Glomerular endothelial cell (primary cell): ENCODE results near the gene PLXDC1. TPM values are rescaled to one million over a fixed set of nuclear protein-coding genes. Genes with fewer than 3 reads are reported as not detected.
"Not testable (repeated sequence)": the region's sequence is repeated elsewhere in the genome, so short reads cannot be mapped to it uniquely, and the experiment has no call there.

Source experiments
- DNase-seq: peaks from one replicate; pipeline ENCODE4 v3.0.0-alpha.2; 2011; ENCODE audit warnings: low read depth, low spot score; ENCODE audit errors: extremely low read depth
- total RNA-seq: library from RNA; depleted of rRNA; stranded (reverse); fragments of >200 nt; gene quantifications from 2 replicates; pipeline ENCODE4 v1.2.3, GENCODE V29; 2015

Gene PLXDC1
- total RNA-seq, 1 donor from 2014 or later: 0.06 TPM

DNA sequence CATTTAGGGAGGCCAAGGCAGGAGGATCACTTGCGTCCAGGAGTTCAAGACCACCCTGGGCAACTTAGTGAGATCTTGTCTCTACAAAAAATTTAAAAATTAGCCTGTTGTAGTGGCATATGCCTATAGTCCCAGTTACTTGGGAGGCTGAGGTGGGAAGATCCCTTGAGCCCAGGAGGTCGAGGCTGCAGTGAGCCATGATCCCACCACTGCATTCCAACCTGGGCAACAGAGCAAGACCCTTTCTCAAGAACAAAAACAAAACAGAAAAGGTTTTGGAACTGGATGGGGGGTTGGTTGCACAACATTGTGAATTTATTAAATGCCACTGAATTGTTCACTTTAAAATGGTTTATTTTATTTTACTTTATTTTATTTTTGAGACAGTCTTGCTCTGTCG, 21.2 kb downstream of the PLXDC1 start:
- no peak for DNase-seq

DNA sequence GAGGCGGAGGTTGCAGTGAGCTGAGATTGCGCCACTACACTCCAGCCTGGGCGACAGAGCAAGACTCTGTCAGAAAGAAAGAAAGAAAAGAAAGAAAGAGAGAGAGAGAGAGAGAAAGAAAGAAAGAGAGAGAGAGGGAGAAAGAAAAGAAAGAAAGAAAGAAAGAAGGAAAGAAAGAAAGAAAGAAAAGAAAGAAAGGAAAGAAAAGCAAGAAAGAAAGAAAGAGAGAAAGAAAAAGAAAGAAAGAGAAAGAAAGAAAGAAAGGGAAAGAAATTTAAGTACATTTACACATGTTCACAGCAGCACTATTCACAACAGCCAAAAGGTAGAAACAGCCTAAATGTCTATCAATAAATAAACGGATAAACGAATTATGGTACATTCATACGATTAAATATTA, 21.9 kb downstream of the PLXDC1 start:
- not testable (repeated sequence) for DNase-seq

DNA sequence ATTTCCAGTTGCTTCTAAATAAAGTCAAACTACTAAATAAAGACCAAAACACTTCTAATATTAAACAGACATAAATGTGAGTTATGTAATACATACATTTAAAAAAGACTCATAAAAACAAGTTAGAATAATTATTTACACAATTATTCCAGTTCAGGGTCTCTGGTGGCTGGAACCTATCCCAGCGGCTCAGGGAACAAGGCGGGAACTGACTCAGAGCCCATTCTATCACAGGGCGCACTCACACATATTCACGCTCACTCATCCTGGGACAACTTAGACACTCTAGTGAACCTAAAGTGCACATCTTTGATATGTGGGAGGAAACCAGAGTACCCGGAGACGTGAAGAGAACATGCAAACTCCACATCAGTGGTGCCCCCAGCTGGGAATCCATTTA, 25.0 kb downstream of the PLXDC1 start:
- DNase-seq: no peak

GRCh38 chr17:39125143-39125875, 26.1 kb downstream of the PLXDC1 start:
- DNase-seq: no peak

DNA sequence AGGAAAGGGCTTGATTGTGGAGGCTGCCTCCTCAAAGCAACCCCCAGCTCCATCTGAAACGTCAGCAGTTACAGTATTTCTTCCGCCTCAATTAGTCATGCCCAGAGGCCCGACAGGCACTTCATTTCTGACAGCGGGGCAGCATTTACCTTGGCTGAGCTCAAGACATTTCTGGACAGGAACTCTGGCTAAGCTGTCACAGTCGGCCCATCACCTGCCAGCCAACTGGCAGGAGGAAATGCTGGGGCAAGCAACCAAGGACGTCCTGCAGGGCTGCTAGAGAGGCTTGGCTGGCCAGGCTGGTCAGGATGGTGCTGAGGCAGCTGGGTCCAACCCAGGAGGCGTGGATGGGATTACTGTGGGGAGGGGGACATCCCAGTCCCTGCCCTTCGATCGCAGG, 27.8 kb downstream of the PLXDC1 start:
- DNase-seq: no peak

DNA sequence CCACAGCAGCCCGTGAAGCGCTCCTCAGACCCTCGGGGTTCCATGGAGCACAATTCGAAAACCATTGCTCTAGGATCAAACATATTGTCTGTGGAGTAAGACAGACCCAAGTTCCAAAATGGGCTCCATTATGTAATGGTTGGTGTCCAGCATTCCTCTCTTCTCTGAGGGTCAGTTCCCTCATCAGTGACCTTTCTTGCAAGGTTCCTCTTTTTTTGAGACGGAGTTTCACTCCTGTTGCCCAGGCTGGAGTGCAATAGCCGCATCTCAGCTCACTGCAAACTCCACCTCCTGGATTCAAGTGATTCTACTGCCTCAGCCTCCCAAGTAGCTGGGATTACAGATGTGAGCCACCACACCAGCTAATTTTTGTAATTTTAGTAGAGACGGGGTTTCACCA, 28.4 kb downstream of the PLXDC1 start:
- DNase-seq: no peak

- not testable (repeated sequence) for DNase-seq
Observed at GRCh38 chr17:39121919-39122318, 29.5 kb downstream of the PLXDC1 start.

- DNase-seq: no peak
Observed at GRCh38 chr17:39118674-39119419, 32.6 kb downstream of the PLXDC1 start.

DNA sequence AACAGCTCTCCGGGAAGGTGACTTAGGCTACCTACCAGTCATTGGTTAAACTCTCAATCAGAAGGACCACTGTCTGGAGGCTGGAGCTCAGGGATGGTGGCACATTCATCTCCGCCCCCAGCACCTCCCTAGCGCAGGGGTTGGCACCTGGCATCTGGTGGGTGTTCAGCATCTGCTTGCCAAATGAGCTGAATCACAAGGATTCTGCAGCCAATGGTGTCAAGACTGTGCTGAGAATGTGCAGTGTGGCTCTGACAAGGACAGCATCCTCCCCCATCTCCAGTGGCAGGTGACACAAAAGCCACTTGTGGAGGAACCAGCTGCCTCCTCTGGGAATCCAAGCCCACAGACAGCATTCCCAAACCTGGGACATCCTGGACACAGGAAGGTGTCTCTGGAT, 35.2 kb downstream of the PLXDC1 start:
- DNase-seq: no peak

- no peak for DNase-seq
Observed at GRCh38 chr17:39115135-39115534, 36.3 kb downstream of the PLXDC1 start.

DNA sequence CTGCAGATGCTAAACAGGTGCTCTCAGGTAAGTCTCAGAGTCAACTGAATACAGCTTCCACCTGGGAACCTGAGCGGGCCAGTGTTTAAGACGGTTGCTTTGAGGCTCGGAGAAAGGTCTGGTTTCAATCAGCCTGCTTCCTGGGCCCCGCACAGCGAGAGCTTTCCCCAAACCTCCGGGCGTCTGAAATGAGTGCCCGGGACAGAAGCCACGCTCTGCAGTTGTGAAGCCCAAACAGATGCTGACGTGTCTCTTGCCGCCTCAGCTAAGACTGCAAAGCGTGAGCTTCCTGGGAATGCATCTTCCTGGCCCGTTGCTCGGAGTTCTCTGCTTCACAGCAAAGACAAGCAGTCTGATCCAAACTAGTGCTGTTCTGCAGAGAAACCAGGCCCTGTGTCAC, 36.7 kb downstream of the PLXDC1 start:
- no peak for DNase-seq

DNA sequence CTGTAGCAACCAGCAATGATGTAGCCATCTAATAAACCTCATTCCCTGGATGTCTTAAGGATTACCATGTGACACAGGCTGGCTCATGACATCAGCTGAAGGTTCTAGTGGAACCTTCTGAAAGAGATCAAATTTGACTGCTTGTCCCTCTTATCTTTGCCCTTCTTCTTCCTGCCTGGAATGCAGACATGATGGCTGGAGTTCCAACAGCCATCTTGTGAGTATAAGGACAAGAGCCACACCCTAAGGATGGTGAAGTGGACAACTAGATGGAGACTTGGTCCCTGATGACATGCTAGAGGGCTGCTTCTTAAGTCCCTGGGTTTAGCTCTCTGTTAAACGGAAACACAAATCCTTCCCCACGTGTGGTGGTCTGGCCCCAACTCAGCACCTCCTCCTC, 37.6 kb downstream of the PLXDC1 start:
- no peak for DNase-seq

- no peak for DNase-seq
Observed at GRCh38 chr17:39110435-39111136, 40.9 kb downstream of the PLXDC1 start.

- no peak for DNase-seq
Observed at GRCh38 chr17:39108461-39109375, 42.7 kb downstream of the PLXDC1 start.

DNA sequence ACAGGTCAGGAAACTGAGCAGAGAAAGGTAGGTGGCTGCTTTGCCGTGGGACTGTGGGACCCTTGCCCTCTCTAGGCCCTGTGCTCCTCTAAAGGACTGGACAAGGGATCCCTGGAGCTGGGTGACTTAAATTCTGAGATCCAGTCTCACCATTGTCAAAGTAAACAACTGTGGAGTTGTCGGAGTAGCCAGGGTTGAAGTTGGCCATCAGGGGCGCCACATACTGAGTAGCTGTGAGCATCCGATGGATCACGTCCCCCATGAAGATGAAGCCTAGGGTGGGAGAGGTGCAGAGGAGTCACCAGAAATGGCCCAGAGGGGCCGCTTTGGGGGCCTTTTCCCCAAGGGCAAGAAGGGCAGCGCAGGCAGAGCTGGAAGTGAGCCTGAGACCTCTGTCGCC, 43.5 kb downstream of the PLXDC1 start:
- no peak for DNase-seq

DNA sequence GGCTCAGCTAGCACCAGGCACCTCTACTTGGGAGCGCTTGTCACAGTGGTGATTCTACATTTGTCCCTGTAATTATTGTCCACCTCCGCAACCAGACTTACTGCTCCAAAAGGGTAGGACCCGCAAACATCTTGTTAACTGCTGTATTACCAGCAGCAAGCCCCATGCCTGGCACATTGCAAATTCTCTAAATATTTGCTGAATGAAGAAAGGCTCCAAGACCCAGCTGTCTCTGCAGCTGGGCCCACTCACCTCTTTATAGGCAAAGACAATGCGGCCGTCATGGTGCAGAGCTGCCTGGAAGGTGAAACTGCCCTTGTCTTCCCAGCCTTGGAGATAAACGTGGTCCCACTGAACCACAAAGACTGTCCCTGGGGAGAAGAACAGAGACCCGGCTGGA, 44.3 kb downstream of the PLXDC1 start:
- DNase-seq: no peak

GRCh38 chr17:39105705-39106104, 45.7 kb downstream of the PLXDC1 start:
- DNase-seq: no peak

DNA sequence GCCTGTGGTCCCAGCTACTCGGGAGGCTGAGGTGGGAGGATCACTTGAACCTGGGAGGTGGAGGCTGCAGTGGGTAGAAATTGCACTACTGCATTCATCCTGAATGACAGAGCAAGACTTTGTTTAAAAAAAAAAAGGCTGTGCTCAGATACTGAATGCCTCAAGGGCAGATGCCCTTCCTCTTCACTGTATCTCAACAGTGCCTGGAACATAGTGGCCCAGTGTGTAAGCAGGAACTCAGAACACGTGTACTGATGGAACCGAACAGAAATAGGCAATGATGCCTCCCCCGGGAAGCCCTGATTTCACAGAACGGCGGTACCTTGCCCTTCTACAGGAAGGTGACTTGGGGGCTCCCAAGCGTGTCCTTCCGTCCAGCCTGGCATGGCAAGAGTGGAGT, 46.8 kb downstream of the PLXDC1 start:
- no peak for DNase-seq

DNA sequence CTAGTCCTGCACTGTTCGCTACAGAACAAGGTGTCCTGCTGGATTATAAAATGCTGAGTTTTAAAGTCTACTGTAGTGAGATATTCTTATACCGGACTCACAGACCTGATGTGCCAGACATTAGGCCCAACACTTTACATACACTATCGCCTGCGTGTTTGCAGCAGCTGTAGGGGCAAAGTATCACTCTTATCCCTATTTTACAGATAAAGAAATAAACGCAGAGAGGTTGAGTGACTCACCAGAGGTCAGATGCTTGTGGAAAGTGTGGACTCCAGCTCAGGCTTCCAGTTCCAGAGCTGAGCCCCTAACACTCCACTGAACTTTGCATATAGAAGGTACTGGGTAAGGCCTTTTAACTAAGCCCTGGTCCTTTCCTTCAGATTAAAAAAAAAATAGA, 47.4 kb downstream of the PLXDC1 start:
- DNase-seq: no peak

- no peak for DNase-seq
Observed at GRCh38 chr17:39101091-39101490, 50.3 kb downstream of the PLXDC1 start.

- DNase-seq: no peak
Observed at GRCh38 chr17:39100530-39100929, 50.9 kb downstream of the PLXDC1 start.
